Stimulated activated naive CD4-positive, alpha-beta T cell (primary cell): ENCODE results near the gene TRIM28.

ENCODE experiments used
- DNase-seq, 6 experiments: peaks; one replicate each; lab custom pipeline; 2025; lab: John Stamatoyannopoulos, UW

TRIM28 gene

DNA sequence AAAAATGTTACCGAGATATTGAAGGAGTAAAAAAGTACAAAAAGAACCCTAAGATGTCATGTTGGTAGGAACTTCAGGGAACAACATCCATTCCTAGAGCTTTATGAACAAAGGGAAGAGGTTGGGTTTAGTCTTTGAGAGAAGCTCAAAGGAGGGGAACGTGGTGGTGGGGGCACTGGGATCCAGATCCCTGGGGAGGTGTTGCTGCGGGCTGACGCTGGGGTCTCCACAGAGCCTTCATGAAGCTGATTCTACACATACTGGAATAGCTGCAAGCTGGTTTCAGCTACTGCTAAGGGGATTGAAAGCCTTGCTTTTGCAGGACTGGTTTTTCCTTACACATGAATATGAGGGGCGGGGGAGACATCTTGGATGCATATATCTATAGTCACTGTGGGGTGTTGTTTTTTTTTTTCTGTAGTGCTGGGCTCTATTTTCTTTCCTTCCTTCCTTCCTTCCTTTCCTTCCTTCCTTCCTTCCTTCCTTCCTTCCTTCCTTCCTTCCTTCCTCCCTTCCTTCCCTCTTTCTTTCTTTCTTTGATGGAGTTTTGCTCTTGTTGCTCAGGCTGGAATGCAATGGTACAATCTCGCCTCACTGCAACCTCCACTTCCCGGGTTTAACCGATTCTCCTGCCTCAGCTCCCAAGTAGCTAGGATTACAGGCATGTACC is 35.7 kb downstream of the TRIM28 start:
- no peak for DNase-seq

- no peak for DNase-seq
These were observed 37.6 kb downstream of the TRIM28 start for GRCh38 chr19:58581227-58582141.

DNA sequence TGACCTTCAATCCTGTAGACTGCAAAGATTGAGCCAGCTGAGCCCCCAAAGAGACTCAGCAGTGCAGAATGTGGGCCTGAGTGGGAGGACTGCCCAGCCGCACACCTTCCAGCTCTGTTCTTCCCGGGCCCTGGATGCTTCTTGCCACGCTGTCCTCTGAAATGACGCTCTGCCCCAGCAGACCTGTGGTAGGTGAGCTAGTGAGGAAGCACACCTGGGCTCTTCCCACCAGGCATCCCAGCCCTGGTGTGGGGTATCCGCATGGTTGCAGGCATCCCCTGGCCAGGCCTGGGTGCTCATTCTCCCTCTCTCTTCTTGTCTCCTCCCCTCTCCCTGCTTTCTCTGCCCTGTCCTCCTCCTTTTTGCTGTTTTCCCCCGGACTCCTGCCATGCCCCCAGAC is 39.1 kb downstream of the TRIM28 start:
- DNase-seq: no peak

GRCh38 chr19:58584498-58585441 is 40.9 kb downstream of the TRIM28 start:
- no peak for DNase-seq

GRCh38 chr19:58585442-58586132 is 41.7 kb downstream of the TRIM28 start:
- DNase-seq: no peak

GRCh38 chr19:58586133-58586765 is 42.4 kb downstream of the TRIM28 start:
- no peak for DNase-seq
